ENCODE results near the gene THRB. TPM values are rescaled to one million over a fixed set of nuclear protein-coding genes. Genes with fewer than 3 reads are reported as not detected.

Gene THRB
- total and polyA plus RNA-seq, 2 donors (not counting 3 experiments of a cell fraction or from before 2014, with no cell fraction given): 0.06 TPM; not detected in 1

- H3K9me3 ChIP-seq (replicated peaks; ENCODE audit: control insufficient read depth, insufficient read depth, low read length): no peaks in the 10 kb centered on the region
Observed at GRCh38 chr3:24533561-24534193, 39.0 kb upstream of the THRB start.

More at GRCh38 chr3:24533561-24534193, 39.0 kb upstream of the THRB start:
- Histone ChIP-seq H3K4me1 (ENCODE audit: control insufficient read depth, extremely low read depth, insufficient read depth, low read length) (no peaks in the 10 kb centered on the region), H3K9ac (replicated peaks; ENCODE audit: extremely low read depth, insufficient read depth, low read length) (no peak overlapping the region), H3K9me1 (replicated peaks; ENCODE audit: control insufficient read depth, extremely low read depth, insufficient read depth, low read length) (no peaks in the 10 kb centered on the region), H3K27ac (ENCODE audit: insufficient read depth, low read depth, low read length) (no peak overlapping the region), H3K4me2 (ENCODE audit: insufficient read depth, low read length) (no peak overlapping the region), H2AFZ (ENCODE audit: low read depth, low read length) (no peak overlapping the region), H3K36me3 (ENCODE audit: control insufficient read depth in 2 of 2, extremely low read depth in 1 of 2, insufficient read depth in 2 of 2, low read length in 2 of 2) (no peaks in the 10 kb centered on the region), H3K4me3 (replicated peaks in 1 of 3; ENCODE audit: insufficient read depth in 1 of 3, low read depth in 1 of 3, low read length in 3 of 3) (no peak overlapping the region), H3K27me3 (ENCODE audit: control insufficient read depth in 2 of 2, insufficient read depth in 2 of 2, low read length in 2 of 2) (no peaks in the 10 kb centered on the region), H4K20me1 (replicated peaks; ENCODE audit: control insufficient read depth, extremely low read depth, insufficient read depth, low read length) (no peaks in the 10 kb centered on the region), H3K79me2 (ENCODE audit: control insufficient read depth, insufficient read depth, low read length) (no peaks in the 10 kb centered on the region)
- dilution Hi-C loops (cut with MboI; ENCODE audit: extremely low pct_ligation_motif_present, low sequenced_read_pairs) (no loop called here), intact Hi-C loops (cut with micrococcal nuclease) (no loop called here)
- no TSS peak for BruUV-seq (replicated peaks)
- DNase-seq (ENCODE audit: low read depth, low spot score) (no peak), FAIRE-seq (no peak)
- CTCF ChIA-PET: no interaction called here
- TF ChIP-seq MAX (IDR thresholded peaks at IDR 0.05; ENCODE audit: insufficient read depth, insufficient read length): no peak
- TF ChIP-seq GATA2 (IDR thresholded peaks at IDR 0.05; ENCODE audit: insufficient read depth, insufficient read length, low read depth, low read length): no peak
- TF ChIP-seq MYC (IDR thresholded peaks at IDR 0.05; ENCODE audit: low read depth, low read length): no peak
- TF ChIP-seq FOS (IDR thresholded peaks at IDR 0.05; ENCODE audit: borderline replicate concordance, insufficient read depth, low read length): no peak
- no peak for TF ChIP-seq JUN (IDR thresholded peaks at IDR 0.05; ENCODE audit: borderline replicate concordance, insufficient read depth, insufficient read length, low read depth)
- no peak for TF ChIP-seq CTCF (IDR thresholded peaks at IDR 0.05; ENCODE audit: extremely low read depth in 1 of 2, insufficient read depth in 1 of 2, low read depth in 1 of 2, low read length in 2 of 2)
- TF ChIP-seq POLR2AphosphoS5 (IDR thresholded peaks at IDR 0.05; ENCODE audit: insufficient read depth, low read depth, low read length): no peak
- TF ChIP-seq EZH2 (IDR thresholded peaks at IDR 0.05; ENCODE audit: borderline replicate concordance, low read depth, low read length, severe bottlenecking): no peak
- POLR2A ChIA-PET: no interaction called here

All from endothelial cell of umbilical vein (primary cell).